Fibroblast of skin of left biceps (primary cell): ENCODE measurements around the gene ARFGEF2.
"Not testable (repeated sequence)": the region's sequence is repeated elsewhere in the genome, so short reads cannot be mapped to it uniquely, and the experiment has no call there.

Source experiments
- DNase-seq, 2 experiments: peaks; one replicate each; pipeline ENCODE4 v3.0.0-alpha.2; 2013; ENCODE audit warnings: low read depth in 2 of 2

The ARFGEF2 gene

GRCh38 chr20:48921168-48921882, at the start of gene ARFGEF2:
TSS of gene ARFGEF2 (plus strand) at chr20:48921711. CDS start at chr20:48921890, 179 bp downstream.
- DNase-seq: peak; percentile 55 to 62

DNA sequence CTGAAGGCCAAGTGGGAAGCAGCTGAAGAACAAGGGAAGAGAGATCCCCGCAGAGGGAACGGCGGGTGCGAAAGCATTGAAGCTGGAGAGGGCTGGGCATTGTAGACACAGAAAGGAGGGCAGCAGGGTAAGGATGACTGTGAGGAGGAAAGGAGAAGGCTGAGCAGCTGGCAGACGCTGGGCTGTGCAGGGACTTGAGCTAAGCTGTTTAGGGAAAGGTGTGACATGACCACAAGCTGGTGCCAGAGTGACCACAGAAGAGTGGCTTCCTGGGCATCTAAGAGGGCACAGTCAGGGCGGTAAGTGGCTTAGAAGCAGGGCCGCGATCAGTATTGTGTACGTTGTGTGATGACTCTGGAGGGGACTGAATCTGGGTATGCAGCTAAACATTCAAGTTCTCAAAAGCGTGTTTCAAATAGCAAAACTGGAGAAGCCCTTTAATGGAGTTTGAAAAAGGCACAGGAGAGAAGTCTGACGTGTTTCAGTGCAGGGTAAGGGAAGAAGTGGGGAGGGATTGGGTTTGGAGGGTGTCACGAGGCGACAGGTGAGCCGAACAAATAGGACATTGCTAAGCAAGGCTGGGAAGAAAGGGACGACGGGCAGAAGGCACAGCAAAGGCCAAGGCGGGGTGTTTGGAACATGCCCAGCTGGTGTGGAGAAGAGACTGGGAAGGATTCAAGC, 46.1 kb upstream of the ARFGEF2 start:
- DNase-seq: no peak

- no peak for DNase-seq
These were observed 45.6 kb upstream of the ARFGEF2 start for GRCh38 chr20:48875914-48876240.

DNA sequence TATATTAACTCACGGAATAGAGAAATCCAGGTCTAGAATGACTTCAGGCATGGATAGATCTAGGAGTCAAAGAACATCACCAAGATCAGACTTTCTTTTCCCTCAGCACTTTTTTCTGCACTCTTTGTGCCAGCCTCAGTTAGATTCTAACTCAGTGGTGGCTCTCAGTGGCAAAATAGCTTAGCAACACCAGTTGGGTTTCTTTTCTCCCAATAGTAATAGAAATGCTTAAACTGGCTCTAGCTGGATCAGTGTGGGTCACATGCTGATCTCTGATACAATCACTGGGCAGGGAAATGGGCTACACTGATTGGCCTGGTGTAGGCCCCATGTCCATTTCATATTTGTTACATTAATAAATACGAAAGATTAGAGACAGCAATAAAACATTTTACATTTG, 44.2 kb upstream of the ARFGEF2 start:
- no peak for DNase-seq

DNA sequence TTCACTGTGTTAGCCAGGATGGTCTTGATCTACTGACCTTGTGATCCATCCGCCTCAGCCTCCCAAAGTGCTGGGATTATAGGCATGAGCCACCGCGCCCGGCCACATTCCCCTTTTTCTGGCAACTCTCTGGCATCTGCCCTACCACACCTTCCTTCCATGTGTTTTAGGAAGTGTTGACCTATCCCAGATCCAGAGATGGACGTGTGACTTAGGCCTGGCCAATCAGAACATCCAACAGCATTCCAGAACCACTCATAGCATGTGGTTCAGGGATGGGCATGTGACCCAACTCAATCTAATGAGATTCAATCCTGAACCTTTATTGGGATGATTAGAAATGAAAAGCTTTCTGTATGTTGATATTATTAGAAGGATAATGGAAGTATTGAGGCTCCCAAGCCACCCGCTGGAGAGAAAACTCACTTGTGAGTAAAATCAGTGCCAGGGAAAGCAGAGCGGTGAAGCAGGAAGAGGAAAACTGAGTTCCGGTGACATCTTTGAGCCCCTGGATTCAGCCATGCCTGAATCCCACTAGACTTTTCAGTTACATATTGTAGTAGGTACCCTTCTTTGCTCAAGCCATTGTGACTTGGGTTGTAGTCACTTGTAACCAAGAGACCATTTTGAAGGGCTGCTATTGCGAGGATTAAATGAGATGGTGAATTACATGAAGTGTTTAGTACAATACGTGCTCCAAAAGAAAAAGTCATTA, 42.8 kb upstream of the ARFGEF2 start:
- no peak for DNase-seq

DNA sequence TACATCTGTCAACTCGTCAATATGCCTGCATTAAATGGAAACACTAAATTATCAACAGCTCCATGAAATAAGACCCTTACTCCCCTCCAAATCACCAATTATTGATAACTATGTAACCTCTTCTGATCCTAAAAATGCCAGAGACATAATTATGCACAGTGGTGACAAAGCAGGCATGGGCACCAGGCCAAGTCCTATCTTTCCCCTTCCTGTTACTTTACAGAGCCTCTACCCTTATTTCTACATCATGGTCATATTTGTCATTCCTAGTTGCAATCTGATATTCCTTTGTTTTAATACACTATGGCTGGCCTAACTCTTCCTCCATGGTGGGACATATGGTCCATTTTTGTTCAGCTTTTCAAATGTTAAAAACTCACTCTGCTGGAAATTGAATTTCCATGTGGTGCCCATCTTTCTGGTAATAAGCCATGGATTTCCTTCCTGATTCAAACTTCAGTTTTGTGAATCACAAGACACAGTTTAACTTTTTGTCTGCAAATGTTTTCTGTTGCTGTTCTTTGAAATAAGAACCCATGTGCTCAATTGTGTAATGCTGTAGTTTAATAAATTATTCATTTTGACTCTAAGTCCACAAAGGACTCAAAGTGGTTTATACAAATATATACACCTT, 41.8 kb upstream of the ARFGEF2 start:
- no peak for DNase-seq

GRCh38 chr20:48880331-48880730, 41.2 kb upstream of the ARFGEF2 start:
- no peak for DNase-seq

- DNase-seq: no peak
These were observed 40.4 kb upstream of the ARFGEF2 start for GRCh38 chr20:48880981-48881657.

DNA sequence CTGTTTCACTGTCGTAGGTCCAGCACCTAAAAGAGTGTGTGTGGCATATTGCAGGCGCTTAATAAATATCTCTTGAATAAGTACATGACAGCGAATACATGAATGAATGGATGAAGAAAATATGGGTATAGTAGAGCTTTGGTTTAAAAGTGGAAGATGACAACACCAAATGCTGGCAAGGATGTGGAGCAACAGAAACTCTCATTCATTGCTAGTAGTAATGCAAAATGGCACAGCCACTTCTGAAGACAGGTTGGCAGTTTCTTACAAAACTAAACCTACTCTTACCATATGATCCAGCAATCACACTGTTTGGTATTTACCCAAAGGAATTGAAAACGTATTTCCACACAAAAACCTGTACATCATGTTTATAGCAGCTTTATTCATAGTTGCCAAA, 36.3 kb upstream of the ARFGEF2 start:
- DNase-seq: no peak

DNA sequence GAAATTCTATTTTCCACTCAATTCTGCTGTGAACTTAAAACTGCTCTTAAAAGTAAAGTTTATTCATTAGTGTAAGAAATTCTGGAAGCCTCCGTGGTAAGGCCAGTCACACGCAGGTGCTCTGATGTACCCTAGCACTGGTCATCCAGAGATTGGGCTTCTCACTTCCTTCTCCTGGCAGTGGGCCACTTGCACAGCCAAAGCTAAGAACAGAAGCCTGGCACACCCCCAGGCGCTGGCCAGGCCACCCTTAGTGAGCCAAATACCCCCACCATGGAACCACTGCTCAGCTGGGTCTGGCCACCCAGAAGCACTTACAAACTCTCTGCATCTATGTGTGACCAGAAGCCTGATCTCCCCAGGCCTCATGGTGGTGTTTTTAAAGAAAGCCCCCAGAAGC, 35.3 kb upstream of the ARFGEF2 start:
- no peak for DNase-seq

- no peak for DNase-seq
These were observed 34.7 kb upstream of the ARFGEF2 start for GRCh38 chr20:48886811-48887210.

- DNase-seq: not testable (repeated sequence)
These were observed 33.0 kb upstream of the ARFGEF2 start for GRCh38 chr20:48888517-48888916.

DNA sequence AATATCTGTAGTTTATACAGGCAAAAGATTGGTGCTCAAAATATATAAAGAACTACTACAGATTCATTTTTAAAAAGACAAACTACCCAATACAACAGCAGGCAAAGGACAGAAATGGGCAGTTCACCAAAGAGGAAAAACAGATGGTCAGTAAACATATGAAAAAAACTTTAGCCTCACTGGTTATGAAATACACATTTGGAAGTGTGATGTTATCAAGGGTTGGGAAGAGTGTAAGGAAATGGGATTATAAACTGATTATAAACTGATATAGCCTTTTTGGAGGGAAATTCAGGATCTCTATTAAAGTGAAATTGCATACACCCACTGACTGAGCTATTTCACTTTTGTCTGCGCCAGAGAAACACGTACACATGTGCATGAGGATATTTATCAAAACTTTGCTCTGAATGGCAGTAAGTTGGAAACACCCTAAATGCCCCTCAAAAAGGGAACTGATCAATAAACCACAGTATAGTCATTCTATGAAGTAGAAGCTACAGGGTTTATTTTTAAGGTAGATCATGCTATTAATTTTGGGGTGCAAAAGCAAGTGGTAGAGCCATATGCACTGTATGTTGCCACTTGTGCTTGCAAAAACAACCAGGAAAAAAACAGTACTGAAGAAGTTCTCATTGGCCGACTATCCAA, 32.2 kb upstream of the ARFGEF2 start:
- no peak for DNase-seq

- DNase-seq: no peak
These were observed 30.1 kb upstream of the ARFGEF2 start for GRCh38 chr20:48891235-48892048.

GRCh38 chr20:48892049-48892470, 29.5 kb upstream of the ARFGEF2 start:
- DNase-seq: no peak

- no peak for DNase-seq
These were observed 28.6 kb upstream of the ARFGEF2 start for GRCh38 chr20:48892891-48893290.

- no peak for DNase-seq
These were observed 28.1 kb upstream of the ARFGEF2 start for GRCh38 chr20:48893374-48893773.

DNA sequence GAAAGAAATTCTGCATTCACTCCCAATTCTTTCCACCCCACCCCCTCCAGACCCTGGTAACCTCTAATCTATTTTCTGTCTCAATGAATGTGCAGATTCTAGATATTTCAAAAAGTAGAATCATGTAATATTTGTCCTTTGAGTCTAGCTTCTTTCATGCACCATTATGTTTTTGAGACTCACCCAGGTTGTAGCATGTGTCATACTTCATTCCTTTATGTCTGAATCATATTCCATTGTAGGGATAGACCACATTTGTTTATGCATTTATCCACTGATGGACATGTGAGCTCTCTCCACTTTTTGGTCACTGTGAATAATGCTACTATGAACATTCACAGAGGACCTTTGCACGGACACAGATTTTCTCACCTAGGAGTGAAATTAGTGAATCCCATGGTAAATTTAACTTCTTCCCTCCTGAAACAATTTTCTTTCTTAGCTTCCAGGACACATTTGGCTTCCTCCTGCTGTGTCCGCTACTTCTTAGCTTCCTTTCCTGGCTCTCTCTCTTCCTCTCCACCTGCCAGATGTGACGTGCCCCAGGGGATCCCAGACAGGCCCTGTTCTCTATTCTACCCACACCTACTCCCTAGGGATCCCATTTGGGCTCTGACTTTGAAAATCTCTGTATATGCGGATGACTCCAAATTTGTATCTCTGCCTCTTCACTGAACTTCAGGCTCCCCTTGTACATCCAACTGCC, 24.1 kb upstream of the ARFGEF2 start:
- peak; percentile 58 for DNase-seq

GRCh38 chr20:48898210-48898609, 23.3 kb upstream of the ARFGEF2 start:
- no peak for DNase-seq
